Sigmoid colon (tissue), 4 donors: ENCODE data around the gene SPAG16.

ENCODE experiments used
- CTCF ChIP-seq, 4 experiments: fragments of 450-650 bp in 3 of 4; fragments of 200-600 bp in 1 of 4; IDR thresholded peaks; one replicate each; pipeline ENCODE4 v1.5.1; 2016 to 2019; ENCODE audit warnings: antibody characterized with exemption in 4 of 4, mild to moderate bottlenecking in 3 of 4, moderate library complexity in 2 of 4
- POLR2AphosphoS5 ChIP-seq, 4 donors: sonication (generic); formaldehyde crosslinking; IDR thresholded peaks; one replicate each; pipeline ENCODE4 v1.6.1; 2017; ENCODE audit warnings: antibody characterized with exemption in 4 of 4

DNA sequence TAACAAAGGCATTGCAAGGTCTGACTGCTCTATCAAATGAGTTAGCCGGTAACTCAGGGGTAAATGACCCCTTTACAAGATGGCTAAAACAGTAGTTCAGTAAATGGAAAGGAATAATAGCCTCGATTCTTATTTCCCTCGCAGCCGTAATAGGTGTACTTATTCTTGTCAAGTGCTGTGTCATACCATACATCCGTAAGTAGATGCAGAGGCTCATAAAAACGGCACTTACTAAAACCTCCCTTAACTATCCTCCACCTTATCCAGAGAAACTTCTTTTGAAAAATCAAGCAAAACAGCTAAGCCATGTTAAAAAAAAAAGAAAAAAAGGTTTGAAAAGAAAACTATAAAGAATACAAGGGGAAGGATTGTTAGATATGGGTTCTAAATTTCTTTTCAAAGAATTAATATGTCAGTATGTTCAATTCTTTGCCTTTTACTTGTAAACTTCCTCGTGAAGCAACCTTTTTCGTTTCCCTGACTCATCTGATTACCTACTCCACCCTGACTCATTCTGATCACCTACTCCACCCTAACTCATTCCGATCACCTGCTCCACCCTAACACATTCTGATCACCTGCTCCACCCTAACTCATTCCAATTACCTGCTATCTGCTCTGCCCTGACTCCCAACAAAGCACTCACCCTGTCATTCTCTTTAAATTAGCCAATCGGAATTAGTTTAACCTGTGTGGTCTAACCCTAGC lies 127.5 kb downstream of the SPAG16 start:
- TF ChIP-seq CTCF (IDR thresholded peaks at IDR 0.05), result no peak
- no peak for TF ChIP-seq POLR2AphosphoS5 (IDR thresholded peaks at IDR 0.05)
